Panc1 (cell line): ENCODE results near the gene CTNND2.

ENCODE experiments used
- CTCF ChIP-seq: fragments of 450-650 bp; IDR thresholded peaks from 2 replicates; pipeline ENCODE4 v1.5.1; 2017; ENCODE audit warnings: mild to moderate bottlenecking
- POLR2AphosphoS5 ChIP-seq: IDR thresholded peaks from 2 replicates; pipeline ENCODE4 v1.6.1; 2012; ENCODE audit warnings: mild to moderate bottlenecking, low read depth, low read length, moderate library complexity
- REST ChIP-seq, 2 experiments: IDR thresholded peaks; 2 replicates each; pipeline ENCODE4 v1.6.1; 2011 to 2012; ENCODE audit warnings: low read depth in 2 of 2, control low read depth in 1 of 2, low read length in 1 of 2, mild to moderate bottlenecking in 1 of 2, moderate library complexity in 1 of 2; ENCODE audit not compliant: insufficient read depth in 1 of 2
- SIN3A ChIP-seq: IDR thresholded peaks from 2 replicates; pipeline ENCODE4 v1.6.1; 2012; ENCODE audit warnings: low read depth, mild to moderate bottlenecking, low read length, moderate library complexity, borderline replicate concordance; ENCODE audit not compliant: insufficient read depth
- TCF7L2 ChIP-seq: IDR thresholded peaks from 2 replicates; pipeline ENCODE4 v1.6.1; 2011; ENCODE audit warnings: mild to moderate bottlenecking, low read depth, low read length, inconsistent platforms

- TF ChIP-seq CTCF (no peak), POLR2AphosphoS5 (no peak), TCF7L2 (no peak), REST (IDR thresholded peaks at IDR 0.05; ENCODE audit: insufficient read depth in 1 of 2, low read depth in 2 of 2, low read length in 1 of 2) (no peak), SIN3A (no peak)
Measured at GRCh38 chr5:11801061-11801460, 103.2 kb downstream of the CTNND2 start.
